Bronchial epithelial cell (primary cell): ENCODE results near the gene GPI. TPM values are rescaled to one million over a fixed set of nuclear protein-coding genes. Genes with fewer than 3 reads are reported as not detected.

Source experiments
- DNase-seq: peaks from one replicate; pipeline ENCODE4 v3.0.0-alpha.2; 2010; ENCODE audit warnings: low read depth
- FAIRE-seq: peaks from 2 replicates; lab custom pipeline; 2011; peaks lifted over from hg19 to GRCh38; lab: Jason Lieb, UNC
- H3K27me3 ChIP-seq: 2 replicates; pipeline ENCODE4 v1.5.1; 2011; ENCODE audit warnings: low read length; ENCODE audit not compliant: control insufficient read depth, insufficient read depth
- H3K36me3 ChIP-seq: 2 replicates; pipeline ENCODE4 v1.5.1; 2011; ENCODE audit warnings: low read length; ENCODE audit not compliant: control insufficient read depth, insufficient read depth
- H3K4me3 ChIP-seq: 2 replicates; pipeline ENCODE4 v1.5.1; 2011; ENCODE audit warnings: mild to moderate bottlenecking, low read depth, low read length, control low read depth
- CTCF ChIP-seq: IDR thresholded peaks from 2 replicates; pipeline ENCODE4 v1.5.1; 2011; ENCODE audit warnings: mild to moderate bottlenecking, moderate library complexity, low read length, control low read depth, inconsistent platforms; ENCODE audit not compliant: insufficient read depth, severe bottlenecking
- total RNA-seq: library from RNA; depleted of rRNA; stranded (reverse); fragments of >200 nt; gene quantifications from 2 replicates; pipeline ENCODE4 v1.2.1, GENCODE V29; 2014

GPI gene
- total RNA-seq, 1 donor from 2014 or later, result 130 TPM

- peaks cover 13% of the 10 kb centered on the region for H3K36me3 ChIP-seq
- no peak overlapping the region for H3K4me3 ChIP-seq
- no peak for TF ChIP-seq CTCF
- DNase-seq (no peak), FAIRE-seq (no peak)
- H3K27me3 ChIP-seq, result no peaks in the 10 kb centered on the region
Measured at GRCh38 chr19:34343751-34344150, 21.2 kb upstream of the GPI start.

GRCh38 chr19:34345947-34346351 lies 19.0 kb upstream of the GPI start:
- Histone ChIP-seq H3K36me3 (peaks cover 12% of the 10 kb centered on the region), H3K4me3 (no peak overlapping the region), H3K27me3 (no peaks in the 10 kb centered on the region)
- TF ChIP-seq CTCF, result peak; percentile 74
- DNase-seq (peak; percentile 56), FAIRE-seq (no peak)

- DNase-seq, result no peak
- FAIRE-seq, result no peak
- Histone ChIP-seq H3K27me3 (no peaks in the 10 kb centered on the region), H3K4me3 (no peak overlapping the region), H3K36me3 (peaks cover 5% of the 10 kb centered on the region)
- no peak for TF ChIP-seq CTCF
Measured at GRCh38 chr19:34347561-34348165, 17.3 kb upstream of the GPI start.

- no peak for FAIRE-seq
- no peak overlapping the region for H3K4me3 ChIP-seq
- TF ChIP-seq CTCF, result no peak
- no peak for DNase-seq
- no peaks in the 10 kb centered on the region for H3K27me3 ChIP-seq
- peaks cover 5% of the 10 kb centered on the region for H3K36me3 ChIP-seq
Measured at GRCh38 chr19:34348899-34349487, 16.0 kb upstream of the GPI start.

GRCh38 chr19:34350161-34350561 lies 14.8 kb upstream of the GPI start:
- H3K4me3 ChIP-seq, result no peak overlapping the region
- peaks cover 5% of the 10 kb centered on the region for H3K36me3 ChIP-seq
- DNase-seq (no peak), FAIRE-seq (peak; percentile 23)
- no peak for TF ChIP-seq CTCF
- H3K27me3 ChIP-seq, result no peaks in the 10 kb centered on the region

GRCh38 chr19:34351382-34351826 lies 13.6 kb upstream of the GPI start:
- DNase-seq (peak; percentile 59), FAIRE-seq (no peak)
- Histone ChIP-seq H3K4me3 (no peak overlapping the region), H3K27me3 (no peaks in the 10 kb centered on the region), H3K36me3 (peaks cover 5% of the 10 kb centered on the region)
- TF ChIP-seq CTCF, result no peak
